GM12875 (cell line): Measurements from ENCODE around the gene DHRS4L2.
"Not testable (repeated sequence)": the region's sequence is repeated elsewhere in the genome, so short reads cannot be mapped to it uniquely, and the experiment has no call there.

Source experiments
- H3K4me3 ChIP-seq: one replicate; pipeline ENCODE4 v1.5.1; 2011; ENCODE audit warnings: low read depth, low read length, control low read depth
- TF ChIP-seq, protein P1 (sequence below): IDR thresholded peaks from 2 replicates; pipeline ENCODE4 v1.5.1; 2011; ENCODE audit warnings: low read depth, mild to moderate bottlenecking, control low read depth, inconsistent platforms, low read length, moderate library complexity, borderline replicate concordance; ENCODE audit not compliant: insufficient read depth

The DHRS4L2 gene

DNA sequence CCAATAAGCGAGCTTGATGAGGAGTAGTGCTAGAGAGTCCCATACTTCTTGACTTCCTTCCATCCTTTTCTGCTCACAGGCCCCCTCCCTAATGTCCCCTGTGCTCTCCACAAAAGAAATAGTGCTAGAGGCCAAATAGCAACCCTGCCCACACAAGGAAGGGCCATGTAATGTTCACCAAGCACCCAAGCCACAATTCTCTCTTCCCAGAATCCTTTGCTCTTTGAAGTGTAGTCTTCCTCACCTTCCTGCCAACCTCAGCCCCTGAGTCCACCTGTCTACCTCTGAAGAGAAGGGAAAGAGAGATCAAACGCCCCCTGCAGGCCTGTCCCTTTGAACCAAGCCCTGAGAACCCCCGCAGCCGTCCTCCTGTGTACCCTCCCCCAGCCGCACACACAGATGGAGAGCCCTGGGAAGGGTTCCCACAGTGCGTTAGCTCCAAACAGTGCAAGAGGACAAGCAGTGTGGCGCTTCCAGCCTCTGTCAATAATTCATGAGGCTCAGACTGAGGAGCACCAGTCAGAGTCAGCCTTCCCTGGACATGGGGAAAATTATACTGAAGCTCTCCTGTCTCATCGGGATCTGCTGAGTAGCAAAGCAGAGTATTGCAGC is 37.0 kb upstream of the DHRS4L2 start:
- TF ChIP-seq, protein P1, sequence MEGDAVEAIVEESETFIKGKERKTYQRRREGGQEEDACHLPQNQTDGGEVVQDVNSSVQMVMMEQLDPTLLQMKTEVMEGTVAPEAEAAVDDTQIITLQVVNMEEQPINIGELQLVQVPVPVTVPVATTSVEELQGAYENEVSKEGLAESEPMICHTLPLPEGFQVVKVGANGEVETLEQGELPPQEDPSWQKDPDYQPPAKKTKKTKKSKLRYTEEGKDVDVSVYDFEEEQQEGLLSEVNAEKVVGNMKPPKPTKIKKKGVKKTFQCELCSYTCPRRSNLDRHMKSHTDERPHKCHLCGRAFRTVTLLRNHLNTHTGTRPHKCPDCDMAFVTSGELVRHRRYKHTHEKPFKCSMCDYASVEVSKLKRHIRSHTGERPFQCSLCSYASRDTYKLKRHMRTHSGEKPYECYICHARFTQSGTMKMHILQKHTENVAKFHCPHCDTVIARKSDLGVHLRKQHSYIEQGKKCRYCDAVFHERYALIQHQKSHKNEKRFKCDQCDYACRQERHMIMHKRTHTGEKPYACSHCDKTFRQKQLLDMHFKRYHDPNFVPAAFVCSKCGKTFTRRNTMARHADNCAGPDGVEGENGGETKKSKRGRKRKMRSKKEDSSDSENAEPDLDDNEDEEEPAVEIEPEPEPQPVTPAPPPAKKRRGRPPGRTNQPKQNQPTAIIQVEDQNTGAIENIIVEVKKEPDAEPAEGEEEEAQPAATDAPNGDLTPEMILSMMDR: no peak
- no peak overlapping the region for H3K4me3 ChIP-seq

DNA sequence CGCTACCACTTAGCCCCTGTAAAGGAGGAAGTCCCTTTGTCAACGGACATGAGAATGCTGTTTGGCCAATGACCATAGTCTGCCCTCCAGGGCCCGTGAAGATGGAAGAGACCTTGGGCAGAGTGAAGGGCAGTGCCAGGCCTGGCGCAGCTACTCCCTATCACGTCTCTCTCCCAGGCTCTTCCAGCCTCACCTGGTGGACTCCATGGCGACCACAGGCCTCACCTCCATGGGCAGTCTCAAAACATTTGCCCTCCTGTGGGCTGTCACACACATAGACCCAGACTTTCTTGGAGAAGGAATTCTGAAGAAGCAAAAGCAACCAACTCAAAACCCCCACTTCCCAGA is 35.6 kb upstream of the DHRS4L2 start:
- peak overlapping the region; percentile 59 for H3K4me3 ChIP-seq

DNA sequence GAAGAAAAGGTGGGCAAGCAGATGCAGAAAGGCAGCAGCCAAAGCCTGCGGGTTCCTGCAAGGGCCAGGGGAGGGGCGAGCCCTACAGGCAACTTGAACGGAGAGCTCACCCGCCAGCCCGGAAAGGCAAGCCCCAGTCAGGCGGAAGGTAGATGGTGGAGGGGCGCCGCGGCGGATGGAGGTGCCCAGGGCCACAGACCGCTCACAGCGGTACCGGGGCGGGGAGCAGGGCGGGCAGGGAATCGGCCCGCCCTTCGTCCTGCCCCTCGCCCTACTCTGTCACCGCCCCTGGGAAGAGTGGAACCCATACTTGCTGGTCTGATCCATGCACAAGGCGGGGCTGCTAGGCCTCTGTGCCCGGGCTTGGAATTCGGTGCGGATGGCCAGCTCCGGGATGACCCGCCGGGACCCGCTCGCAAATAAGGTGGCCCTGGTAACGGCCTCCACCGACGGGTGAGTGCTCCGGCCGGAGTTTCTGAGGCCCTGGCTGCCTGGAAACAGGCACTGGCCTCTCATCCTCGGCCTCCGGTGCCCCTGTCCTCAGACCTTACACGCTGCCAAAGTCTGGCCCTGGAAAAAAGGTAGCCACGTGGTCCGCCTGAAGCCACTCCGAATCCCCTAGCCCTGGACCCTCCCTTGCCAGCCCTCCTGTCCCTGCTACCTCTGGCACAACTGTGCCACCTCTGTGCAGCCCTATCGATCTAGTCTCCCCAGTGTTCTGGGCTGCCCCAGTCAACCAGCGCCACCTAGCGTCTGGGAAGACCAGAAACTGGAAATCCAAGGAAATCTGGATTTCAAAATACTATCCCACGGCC is 35.1 kb upstream of the DHRS4L2 start, which contains the start of gene DHRS4:
Gene DHRS4, plus strand, starts transcription at position 307 of the 815 bp plus-strand sequence. Its CDS starts 19 bp downstream, at position 326.
- peak within 1 kb of the TSS; percentile 59 for H3K4me3 ChIP-seq
- TF ChIP-seq, protein P1: peak; percentile 82

DNA sequence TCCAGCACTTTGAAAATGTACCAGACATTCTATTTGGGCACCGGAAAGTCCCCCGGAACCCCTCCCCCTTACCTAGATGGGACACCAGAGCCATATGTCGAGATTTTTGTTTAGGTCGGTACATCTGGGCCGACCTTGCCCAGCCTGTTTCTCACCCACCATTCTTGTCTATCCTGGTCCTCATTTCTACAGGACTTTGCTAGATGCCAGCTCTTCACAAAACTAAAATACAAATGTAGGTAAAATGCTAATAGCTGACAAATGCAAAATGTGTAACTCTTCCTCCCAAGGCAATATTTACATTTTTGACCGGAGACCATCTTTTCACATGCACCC is 34.5 kb upstream of the DHRS4L2 start:
- peak overlapping the region; percentile 59 for H3K4me3 ChIP-seq

DNA sequence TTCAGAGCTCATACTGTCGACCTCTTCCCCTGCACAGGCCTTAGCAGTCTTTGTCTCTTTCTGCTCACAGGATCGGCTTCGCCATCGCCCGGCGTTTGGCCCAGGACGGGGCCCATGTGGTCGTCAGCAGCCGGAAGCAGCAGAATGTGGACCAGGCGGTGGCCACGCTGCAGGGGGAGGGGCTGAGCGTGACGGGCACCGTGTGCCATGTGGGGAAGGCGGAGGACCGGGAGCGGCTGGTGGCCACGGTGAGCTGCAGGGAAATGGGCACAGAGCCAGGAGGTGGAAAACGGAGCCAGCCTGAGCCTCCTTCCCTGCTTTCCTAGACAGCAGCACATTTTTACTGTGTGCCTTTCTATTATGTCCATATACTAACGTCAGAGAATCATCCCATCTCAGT is 33.8 kb upstream of the DHRS4L2 start:
- H3K4me3 ChIP-seq: not testable (repeated sequence)

DNA sequence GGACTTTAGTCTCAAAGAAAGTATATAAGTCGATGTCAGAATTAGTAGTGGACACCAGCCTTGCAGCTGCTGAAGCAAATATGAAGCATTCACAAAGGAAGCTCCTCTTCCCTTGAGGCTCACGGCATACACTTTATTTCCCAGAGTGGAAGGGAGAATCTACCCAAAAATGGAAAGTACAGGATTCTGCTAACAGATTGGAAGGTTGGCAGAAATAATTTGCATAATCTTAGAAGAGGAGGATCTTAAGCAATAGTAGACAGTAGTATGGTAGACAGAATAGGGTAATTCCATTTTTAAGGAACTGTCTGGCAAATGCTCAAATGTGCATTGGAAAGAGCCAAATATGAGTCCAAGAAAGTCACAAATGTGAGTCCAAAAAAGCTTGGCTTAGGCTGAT is 32.9 kb upstream of the DHRS4L2 start:
- H3K4me3 ChIP-seq: not testable (repeated sequence)

DNA sequence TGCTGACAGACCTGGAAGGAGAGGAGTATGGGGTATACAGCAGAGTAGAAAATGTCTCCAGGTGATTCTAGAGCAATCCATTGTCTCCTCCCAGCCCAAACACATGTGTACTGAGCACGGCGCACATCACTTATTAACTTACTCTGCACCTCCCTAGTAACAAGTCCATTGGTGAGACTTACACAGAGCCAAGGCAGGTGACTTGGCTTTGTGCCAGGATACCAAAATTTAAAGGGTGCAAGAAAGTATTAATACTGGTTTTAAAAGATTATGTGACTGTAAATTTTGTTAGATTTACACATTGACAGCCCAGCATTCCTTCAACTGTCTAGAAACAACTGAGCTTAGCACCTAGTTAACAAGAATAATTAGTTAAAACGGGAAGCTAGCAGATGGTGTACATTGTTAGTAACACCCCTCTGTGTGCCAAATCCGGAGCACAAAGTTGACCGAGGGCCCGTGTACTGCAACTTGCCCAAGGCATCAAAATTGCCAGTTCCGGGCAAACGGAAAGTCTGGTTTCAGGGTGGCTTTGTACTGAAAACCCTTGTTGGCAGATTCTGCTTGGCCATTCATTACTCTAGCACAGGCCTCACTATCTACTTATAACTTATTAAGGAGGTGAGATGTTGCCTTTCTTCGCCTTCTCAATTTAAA is 30.7 kb upstream of the DHRS4L2 start:
- H3K4me3 ChIP-seq: not testable (repeated sequence)

DNA sequence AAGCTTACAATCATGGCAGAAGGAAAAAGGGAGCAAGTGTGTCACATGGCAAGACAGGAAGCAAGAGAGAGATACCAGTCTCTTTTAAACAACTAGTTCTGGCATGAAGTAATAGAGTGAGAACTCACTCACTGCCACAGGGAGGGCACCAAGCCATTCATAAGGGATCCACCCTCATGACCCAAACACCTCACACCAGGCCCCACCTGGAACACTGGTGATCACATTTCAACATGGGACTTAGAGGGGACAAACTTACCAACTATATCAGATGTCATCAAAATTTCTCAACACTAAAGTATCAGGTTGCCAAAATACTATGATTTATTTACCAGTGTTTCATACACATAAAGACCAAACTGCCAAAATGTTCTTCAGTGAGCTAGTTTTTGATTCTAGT is 27.8 kb upstream of the DHRS4L2 start:
- not testable (repeated sequence) for H3K4me3 ChIP-seq

DNA sequence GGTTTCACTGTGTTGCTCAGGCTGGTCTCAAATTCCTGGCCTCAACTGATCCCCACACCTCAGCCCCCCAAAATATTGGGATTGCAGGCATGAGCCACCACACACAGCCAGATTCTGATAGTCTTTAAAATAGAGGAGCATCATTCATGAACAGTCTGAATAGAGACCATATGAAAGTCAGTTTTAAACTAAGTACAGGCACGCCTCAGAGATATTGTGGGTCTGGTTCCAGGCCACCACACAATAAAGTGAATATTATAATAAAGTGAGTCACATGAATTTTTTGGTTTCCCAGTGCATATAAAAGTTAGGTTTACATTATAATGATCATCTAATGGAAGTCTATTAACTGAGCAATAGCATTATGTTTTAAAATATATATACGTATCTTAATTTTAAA is 27.0 kb upstream of the DHRS4L2 start:
- not testable (repeated sequence) for H3K4me3 ChIP-seq

DNA sequence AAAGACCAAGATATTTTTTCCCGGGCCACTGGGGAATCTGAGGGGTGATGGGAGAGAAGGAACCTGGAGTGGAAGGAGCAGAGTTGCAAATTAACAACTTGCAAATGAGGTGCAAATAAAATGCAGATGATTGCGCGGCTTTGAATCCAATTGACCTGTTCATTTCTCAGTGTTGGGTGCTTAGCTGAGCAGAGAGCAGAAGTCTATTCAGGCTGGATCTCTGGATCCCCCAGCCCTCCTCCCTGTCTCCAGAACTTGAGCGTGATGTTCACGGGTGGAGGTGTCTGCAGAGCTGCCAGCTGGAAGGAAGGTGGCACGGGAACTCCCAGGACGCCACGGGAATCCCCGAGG is 19.6 kb upstream of the DHRS4L2 start:
- not testable (repeated sequence) for H3K4me3 ChIP-seq

DNA sequence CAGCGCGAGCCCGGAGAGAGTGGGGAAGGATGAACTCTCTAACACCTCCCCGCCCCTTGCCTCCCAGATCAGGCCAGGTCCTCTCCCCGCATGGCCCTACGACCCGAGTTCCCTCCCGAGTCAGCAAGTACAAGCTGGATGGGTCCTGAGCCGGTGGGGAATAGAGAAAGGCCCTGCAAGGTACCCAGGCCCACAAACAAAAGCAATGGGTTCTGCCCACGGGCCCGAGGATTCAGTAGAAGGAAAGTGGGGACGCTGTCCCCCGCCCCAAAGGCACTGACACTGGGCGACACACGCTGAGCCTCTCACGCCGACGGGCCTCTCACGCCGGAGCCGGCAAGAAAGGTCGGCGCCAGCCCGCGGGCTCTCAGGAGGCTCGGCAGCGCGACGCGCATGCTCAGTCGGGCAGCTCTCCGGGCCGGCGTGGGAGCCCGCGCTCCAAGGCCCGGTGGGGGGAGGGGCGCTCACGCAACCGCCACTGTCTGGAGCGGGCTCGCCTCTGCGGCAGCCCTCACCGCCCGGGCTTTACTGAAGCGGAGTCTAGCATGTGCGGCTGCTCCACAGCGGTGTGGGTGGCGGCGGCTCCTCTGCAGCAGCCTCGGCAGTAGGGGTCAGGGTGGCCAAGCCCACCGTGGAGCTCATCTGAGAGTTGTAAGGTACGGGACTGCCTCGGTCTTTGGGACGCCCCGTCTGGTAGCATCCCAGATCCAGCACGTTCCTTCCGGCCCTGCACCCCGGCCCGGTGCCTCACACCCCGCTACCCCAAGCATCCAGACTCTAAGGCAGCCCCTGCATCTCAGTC is 19.0 kb upstream of the DHRS4L2 start:
- H3K4me3 ChIP-seq: not testable (repeated sequence)

DNA sequence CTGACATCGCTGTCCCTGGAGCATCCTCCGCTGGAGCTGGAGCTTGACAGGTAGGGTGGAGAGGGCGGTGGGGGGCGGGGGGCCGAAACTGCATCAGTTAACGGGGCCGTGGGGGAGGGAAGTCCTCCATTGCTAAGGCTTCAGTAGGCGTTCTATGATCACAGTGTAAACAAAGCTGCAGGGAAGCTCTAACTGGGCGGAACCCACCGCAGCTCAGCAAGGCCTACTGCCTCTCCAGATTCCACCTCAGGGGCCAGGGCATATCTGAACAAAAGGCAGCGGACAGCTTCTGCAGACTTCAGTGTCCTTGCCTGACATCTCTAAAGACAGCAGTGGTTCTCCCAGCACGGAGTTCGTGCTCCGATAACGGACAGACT is 18.5 kb upstream of the DHRS4L2 start:
- H3K4me3 ChIP-seq: not testable (repeated sequence)

DNA sequence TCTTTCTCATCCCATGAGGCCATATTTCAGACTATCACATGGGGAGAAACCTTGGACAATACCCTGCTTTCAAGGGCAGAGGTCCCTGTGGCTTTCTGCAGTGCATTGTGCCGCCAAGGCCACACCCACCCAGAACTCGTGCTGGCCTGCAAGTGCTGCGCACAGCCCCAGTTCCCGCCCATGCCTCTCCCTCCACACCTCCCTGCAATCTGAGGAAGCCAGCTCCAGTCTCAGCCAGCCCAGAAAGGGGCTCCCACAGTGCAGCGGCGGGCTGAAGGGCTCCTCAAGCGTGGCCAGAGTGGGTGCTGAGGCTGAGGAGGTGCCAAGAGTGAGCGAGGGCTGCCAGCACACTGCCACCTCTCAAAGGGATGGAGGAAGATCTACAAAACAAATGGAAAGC is 15.6 kb upstream of the DHRS4L2 start:
- not testable (repeated sequence) for H3K4me3 ChIP-seq

DNA sequence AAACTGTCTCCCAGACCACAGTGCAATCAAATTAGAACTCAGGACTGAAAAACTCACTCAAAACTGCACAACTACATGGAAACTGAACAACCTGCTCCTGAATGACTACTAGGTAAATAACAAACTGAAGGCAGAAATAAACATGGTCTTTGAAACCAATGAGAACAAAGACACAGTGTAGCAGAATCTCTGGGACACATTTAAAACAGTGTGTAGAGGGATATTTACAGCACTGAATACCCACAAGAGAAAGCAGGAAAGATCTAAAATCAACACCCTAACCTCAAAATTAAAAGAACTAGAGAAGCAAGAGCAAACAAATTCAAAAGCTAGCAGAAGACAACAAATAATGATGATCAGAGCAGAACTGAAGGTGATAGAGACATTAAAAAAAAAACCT is 14.7 kb upstream of the DHRS4L2 start:
- not testable (repeated sequence) for H3K4me3 ChIP-seq
